Germinal center (tissue), 1 donor: ENCODE measurements around the gene ASIC3.

Experiments
- DNase-seq: peaks from one replicate; pipeline ENCODE4 v3.0.0; 2012; ENCODE audit warnings: mixed read lengths, low spot score

ASIC3 gene

DNA sequence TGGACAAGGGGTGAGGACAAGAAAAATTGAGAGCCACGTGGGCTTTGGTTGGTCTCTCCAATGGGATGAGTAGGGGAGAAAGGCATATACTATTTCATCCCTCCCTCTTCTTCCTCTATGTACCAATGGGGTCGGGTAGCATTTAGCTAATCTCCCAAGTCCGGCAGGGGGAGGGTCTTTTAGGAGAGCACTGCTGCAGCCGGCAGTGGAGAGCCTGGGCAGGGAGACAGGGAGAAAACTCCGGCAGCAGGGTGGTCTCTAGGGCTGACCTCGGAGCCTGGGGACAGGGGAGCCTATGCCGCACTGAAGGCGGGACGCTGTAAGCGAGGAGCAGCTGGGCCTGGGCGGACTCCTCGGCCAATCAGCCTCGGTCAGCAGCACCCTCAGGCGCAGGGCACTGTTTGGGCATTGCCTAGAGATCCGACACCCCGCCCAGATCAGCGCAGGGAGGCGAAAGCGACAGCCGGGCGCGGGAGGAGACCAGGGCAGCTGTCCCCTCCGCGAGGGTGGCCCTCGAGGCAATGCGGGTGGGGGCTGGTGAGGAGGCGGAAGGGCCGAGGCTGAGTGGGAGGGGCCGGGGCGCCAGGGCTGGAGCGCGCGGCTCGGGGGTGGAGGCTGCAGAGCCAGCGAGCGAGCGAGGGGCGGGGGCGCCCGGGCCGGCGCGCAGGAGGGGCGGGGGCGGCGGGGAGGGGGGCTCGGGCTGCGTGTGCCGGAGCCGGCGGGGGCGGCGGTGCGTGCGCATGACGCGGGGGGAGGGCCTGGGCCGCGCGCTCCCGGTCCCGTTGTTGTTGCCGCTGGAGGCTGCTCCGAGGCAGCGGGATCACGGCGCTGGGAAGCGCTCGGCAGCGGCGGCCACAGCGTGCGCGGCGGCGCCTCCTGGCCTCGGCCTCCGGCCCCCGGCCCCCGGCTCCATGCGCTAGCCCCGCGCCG lies 37.6 kb downstream of the ASIC3 start, which contains the start of gene AGAP3:
TSS of gene AGAP3 (plus strand) at position 785 of the 930 bp plus-strand sequence. CDS start 267 bp downstream, outside the sequence.
- peak; percentile 58 for DNase-seq

DNA sequence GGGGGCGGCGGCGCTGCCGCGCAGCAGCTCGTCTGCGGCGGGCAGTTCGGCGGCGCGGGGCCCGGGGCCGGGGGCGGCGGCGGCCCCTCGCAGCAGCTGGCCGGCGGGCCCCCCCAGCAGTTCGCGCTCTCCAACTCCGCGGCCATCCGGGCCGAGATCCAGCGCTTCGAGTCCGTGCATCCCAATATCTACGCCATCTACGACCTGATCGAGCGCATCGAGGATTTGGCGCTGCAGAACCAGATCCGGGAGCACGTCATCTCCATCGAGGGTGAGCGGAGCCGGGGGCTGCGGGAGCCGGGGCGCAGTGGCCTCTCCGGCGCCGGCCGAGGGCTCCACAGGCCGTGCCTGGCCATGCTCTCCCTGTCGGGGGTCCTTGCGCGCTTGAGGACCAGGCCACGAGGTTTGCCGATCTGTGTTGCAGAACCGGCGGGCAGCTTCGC lies 38.5 kb downstream of the ASIC3 start:
- no peak for DNase-seq

GRCh38 chr7:151087245-151088018 lies 39.1 kb downstream of the ASIC3 start:
- no peak for DNase-seq

- DNase-seq, result no peak
These were observed 39.9 kb downstream of the ASIC3 start for GRCh38 chr7:151088019-151088855.

DNA sequence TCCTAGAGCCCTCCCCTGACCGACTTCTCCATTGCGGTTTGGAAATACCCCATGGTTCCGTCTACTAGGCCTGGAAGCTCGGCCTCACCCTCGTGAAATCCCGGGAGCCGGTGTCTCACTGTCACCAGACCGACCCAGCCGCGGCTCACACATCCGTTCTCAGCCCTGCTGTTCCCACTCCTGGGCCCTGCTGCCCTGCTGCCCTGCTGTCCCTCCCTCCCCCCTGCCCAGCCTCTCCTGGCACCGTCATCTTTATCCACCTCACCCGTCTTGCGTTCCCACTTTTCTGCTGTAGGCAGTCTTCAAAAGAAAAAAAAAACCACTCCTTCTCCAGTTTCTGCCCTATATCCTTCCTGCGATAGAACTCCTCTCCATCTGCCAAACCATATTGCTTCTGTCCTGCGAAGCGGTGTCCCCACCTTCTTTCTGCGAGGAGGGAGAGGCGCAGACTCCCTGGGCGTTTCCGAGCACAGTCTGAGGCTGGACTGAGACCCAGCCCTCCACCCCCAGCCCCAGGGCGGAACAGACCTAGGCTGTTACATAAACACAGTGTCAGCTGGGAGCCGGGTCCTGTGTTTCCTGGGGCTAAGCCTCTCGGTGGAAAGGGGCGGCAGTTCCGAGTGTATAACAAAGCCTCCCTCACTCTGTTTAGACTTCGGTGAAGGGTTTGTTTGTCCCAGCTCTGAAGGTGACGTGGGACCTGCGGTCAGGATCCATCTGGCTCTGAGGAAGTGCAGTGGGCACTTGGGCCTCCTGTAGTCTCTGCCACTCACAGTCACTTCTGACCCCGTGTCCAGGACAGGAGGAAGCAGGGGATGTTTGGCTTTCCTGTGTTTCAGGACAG lies 40.7 kb downstream of the ASIC3 start:
- DNase-seq, result no peak

DNA sequence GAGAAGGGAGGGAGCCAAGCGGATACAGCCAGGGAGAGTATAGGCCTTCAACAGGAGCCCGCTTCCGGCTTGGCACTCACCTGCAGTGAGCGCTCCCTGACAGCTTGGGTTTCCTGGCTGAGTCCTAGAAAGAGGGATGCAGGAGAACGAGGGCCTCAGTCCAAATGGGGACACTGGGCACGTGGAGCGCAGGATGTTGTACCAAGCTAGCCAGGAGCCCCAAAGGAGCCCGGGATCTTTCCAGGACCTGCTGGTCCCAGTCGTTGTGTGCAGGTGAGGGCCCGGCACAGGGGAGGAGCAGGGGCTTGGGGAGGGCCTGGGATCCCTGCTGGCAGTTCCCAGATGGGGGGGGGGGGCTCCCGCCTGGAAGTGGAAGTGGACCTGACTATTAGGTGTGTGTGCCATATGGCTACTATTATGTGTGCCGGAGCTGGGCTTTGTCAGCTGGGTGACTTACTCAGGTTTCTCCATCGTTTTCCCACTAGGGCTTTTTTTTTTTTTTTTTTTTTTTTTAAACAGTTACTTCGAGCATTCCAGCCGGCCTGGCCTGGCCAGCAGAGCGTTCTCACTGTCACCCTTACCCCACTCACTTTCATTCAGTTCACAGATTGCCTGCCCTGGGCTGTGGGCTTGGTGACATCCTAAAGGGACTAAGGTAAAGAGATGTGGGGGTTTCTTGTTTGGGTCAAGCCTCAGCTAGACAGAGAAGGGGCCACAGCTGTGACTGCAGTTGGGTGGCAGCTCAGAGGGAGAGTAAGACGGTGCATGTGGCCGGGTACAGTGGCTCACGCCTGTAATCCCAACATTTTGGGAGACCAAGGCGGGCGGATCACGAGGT lies 41.8 kb downstream of the ASIC3 start:
- DNase-seq, result no peak

DNA sequence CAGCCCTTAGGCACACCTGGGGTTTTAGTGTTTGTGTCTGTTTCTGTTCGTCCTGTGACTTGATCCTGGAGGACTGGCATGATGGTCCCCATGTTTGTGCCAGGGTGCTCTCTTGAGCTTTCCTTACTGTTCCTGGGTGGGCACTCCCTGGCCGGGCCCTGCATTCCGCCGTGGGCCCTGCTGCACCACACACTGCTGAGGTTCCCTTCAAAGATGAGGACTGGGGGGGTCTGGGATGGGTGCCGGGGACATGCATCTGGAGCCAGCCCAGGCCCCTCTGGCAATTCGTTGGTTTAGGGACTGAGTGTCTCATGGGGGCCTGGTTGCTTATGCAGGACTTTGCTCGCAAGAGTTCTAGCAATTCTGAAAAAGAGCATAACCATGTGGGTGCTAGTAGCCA lies 42.7 kb downstream of the ASIC3 start:
- no peak for DNase-seq

- DNase-seq, result no peak
These were observed 43.1 kb downstream of the ASIC3 start for GRCh38 chr7:151091431-151091830.

GRCh38 chr7:151091988-151092387 lies 43.7 kb downstream of the ASIC3 start:
- no peak for DNase-seq

DNA sequence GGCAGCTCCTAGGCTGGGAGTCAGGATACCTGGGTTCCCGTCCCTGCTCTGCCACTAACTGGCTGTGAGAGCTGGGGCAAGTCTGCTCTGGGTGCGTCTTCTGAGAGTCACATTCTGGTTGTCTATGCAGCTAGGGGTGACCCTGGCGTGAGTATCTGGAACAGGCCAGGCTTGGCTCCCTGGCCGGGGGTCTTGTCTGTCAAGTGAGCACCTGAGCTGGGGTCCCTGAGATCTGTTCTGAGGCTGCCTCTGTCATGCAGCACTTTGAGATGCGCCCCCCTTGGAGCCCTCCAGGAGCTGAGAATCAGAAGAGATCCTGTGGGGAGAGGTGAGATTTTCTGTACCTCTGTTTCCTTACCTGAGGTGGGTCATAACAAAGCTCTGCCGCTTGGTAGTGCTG lies 45.4 kb downstream of the ASIC3 start:
- DNase-seq, result no peak

- DNase-seq, result no peak
These were observed 46.3 kb downstream of the ASIC3 start for GRCh38 chr7:151094675-151095074.

DNA sequence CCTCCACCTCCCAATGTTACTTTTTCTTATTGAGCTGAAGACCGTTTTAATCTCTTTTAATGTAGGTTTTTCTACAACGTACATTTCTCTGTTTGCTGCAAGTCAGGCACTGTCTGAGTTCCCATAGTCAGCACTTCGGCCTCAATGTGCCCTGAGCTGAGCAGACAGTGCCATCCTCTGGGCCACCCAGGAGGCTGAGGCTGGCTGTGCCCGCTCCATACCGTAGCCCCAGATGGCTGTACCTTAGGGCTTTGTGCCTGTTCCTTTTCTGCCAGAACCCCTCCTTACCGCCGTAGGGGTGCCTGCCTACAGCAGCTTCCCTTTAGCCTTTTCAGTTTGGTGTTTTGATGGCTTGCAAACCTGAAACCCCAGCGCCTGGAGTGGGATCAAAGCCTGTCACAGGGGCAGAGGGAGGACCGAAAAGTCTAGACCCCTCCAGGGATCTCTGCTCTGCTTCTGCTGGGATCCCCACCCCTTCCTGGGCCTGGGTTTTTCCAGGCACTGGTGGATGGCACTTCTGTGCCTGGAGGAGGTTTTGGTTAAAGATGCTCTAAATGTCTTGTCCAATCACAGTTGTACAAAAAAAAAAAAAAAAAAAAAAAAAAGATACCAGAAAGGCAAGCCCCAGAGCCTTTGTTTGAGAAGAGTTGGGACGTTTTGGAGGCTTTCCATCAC lies 46.9 kb downstream of the ASIC3 start:
- DNase-seq, result no peak

DNA sequence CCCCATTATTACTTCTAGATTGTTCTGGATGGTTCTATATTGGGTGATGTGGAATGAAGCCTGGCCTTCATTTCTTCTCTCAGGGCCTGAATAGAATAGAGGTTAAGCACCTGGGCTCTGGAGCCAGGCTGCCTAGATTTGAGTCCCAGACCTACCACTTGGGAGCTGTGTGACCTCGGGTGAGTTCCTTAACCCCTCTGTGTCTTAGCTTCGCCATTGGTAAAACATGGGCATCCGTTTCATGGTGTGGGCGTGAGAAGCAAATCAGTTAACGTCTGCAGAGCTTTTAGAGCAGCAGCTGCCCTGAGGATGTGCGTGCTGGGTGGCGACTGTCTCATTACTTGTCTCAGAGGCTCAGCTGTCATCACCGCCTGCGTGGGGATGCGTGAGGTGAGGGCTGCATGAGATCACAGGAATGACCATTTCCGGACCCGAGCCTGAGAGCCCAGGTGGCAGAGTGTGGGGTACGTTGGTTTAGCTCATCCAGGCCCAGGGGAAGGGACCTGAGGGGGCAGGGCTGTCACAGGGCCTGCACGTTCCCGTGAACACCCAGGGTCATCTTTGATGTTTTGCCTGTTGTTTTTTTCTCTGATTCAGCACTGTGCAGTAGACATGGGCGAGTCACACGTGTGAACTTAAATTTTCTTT lies 47.6 kb downstream of the ASIC3 start:
- no peak for DNase-seq

DNA sequence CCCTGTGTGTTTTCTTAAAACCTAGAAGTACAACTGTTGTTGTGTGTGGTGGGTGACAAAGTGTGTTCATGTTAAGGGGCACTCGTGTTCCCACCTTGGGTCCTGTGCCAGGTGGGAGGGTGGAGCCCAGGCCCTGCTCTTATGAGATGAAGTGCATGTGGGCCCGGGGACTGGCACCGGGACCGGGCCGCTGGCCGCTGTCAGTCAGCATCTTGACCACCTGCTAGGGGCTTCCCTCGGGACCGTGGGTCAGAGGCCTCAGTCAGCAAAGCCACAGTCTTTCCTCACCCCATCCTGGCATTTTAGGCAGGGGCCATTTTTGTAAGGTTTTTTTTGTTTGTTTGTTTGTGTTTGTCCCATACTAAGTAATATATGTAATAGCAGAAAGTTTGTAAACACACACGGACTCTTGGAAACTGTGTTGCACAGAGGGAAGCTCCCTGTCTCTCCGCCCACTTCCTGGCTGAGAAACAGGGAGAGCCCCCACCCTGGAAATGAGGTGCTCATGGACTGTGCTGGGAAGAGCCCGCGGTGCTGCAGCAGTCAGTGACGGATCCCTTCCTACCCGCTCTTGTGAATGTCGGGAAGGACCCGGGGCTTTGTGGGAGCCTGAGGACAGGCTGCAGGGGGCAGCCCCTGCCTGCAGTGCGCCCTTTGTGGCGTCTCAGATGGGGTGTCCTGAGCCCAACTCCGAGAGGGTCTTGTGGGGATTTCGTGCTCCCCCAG lies 51.3 kb downstream of the ASIC3 start:
- no peak for DNase-seq

DNA sequence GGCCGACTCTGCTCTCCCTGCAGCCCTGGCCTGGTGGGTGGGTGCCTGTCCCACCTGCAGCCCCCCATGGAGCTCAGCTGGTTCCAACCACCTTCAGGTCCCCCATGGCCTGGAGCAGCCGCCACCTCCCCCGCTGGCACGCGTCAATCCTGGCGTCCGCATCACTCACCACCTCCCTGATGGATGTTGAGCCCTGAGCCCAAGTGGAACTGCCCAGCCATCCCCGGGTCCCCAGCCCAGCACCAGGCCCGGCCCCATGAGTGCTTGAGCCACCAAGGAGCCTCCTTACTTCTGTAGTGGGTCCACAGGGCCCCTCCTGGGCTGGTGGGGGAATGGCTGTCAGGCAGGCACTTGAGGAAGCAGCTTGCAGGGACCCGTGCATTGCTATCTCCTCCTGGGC lies 52.6 kb downstream of the ASIC3 start:
- no peak for DNase-seq

GRCh38 chr7:151101621-151102396 lies 53.5 kb downstream of the ASIC3 start:
- no peak for DNase-seq
